Brain microvascular endothelial cell (primary cell): ENCODE results near the gene CD79A.

Source experiments
- DNase-seq: peaks from one replicate; pipeline ENCODE4 v3.0.0-alpha.2; 2020
- H3K27ac ChIP-seq: fragments of 250-450 bp; sonication (Bioruptor Pico); 2 replicates; pipeline ENCODE4 v1.5.1; 2020; ENCODE audit warnings: mild to moderate bottlenecking, moderate library complexity
- H3K27me3 ChIP-seq: fragments of 250-450 bp; sonication (Bioruptor Pico); replicated peaks from 2 replicates; pipeline ENCODE4 v1.5.1; 2020; ENCODE audit warnings: mild to moderate bottlenecking
- H3K36me3 ChIP-seq: fragments of 250-450 bp; sonication (Bioruptor Pico); replicated peaks from 2 replicates; pipeline ENCODE4 v1.5.1; 2020; ENCODE audit warnings: mild to moderate bottlenecking
- H3K4me3 ChIP-seq: 2 replicates; pipeline ENCODE4 v1.5.1; 2011; ENCODE audit warnings: low read depth, mild to moderate bottlenecking, control low read depth, low read length, moderate library complexity
- in situ Hi-C: cut with HindIII; loops from 2 replicates; pipeline ENCODE4 v1.10.0; 2017; ENCODE audit warnings: low sequenced_read_pairs, low pct_ligation_motif_present
- TF ChIP-seq, protein P1 (sequence below): IDR thresholded peaks from 2 replicates; pipeline ENCODE4 v1.5.1; 2011; ENCODE audit warnings: low read depth, mild to moderate bottlenecking, moderate library complexity, low read length, control low read depth, inconsistent platforms; ENCODE audit errors: missing control alignments

The CD79A gene

DNA sequence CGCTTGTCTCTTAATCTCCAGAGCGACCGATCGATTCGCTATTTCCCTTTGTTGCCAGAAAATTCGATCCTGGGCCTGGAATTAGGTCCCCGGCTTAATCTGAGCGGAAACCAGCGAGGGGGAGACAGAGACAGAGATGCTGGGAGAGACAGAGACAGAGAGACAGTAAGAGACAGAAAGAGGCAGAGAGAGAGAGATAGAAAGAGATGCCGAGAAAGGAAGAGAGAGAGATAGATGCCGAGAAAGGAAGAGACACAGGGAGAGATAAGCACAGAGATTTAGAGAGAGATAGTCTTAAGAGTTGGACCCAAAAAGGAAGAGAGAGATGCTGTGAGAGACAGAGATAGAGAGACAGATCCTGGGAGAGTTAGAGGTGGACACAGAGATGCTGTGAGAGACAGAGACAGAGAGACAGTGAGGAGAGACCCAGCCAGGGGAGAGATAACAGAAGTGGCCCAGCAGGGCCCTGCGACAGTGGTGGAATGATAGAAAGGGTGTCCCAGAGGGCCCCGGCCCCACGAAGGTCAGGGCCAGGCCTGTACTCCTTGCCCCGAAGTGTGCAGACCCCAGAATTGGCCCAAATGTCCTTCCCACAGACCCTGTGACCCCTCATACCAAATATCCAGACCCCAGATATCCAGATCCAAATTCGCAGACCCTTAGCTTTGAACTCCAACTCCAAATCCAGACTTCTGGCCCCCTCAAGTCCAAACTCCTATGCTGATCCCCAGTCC is 49.9 kb downstream of the CD79A start:
- Histone ChIP-seq H3K27me3 (peaks cover 68% of the 10 kb centered on the region), H3K36me3 (no peaks in the 10 kb centered on the region), H3K27ac (no peak overlapping the region), H3K4me3 (no peak overlapping the region)
- in situ Hi-C loops: no loop called here
- DNase-seq: no peak
- TF ChIP-seq, protein P1, sequence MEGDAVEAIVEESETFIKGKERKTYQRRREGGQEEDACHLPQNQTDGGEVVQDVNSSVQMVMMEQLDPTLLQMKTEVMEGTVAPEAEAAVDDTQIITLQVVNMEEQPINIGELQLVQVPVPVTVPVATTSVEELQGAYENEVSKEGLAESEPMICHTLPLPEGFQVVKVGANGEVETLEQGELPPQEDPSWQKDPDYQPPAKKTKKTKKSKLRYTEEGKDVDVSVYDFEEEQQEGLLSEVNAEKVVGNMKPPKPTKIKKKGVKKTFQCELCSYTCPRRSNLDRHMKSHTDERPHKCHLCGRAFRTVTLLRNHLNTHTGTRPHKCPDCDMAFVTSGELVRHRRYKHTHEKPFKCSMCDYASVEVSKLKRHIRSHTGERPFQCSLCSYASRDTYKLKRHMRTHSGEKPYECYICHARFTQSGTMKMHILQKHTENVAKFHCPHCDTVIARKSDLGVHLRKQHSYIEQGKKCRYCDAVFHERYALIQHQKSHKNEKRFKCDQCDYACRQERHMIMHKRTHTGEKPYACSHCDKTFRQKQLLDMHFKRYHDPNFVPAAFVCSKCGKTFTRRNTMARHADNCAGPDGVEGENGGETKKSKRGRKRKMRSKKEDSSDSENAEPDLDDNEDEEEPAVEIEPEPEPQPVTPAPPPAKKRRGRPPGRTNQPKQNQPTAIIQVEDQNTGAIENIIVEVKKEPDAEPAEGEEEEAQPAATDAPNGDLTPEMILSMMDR: no peak

- Histone ChIP-seq H3K27me3 (peaks cover 68% of the 10 kb centered on the region), H3K4me3 (peak overlapping the region; percentile 45), H3K27ac (no peak overlapping the region), H3K36me3 (no peaks in the 10 kb centered on the region)
- TF ChIP-seq, protein P1: no peak
- in situ Hi-C loops: no loop called here
- DNase-seq: no peak
Measured at GRCh38 chr19:41927497-41928192, 50.6 kb downstream of the CD79A start.

DNA sequence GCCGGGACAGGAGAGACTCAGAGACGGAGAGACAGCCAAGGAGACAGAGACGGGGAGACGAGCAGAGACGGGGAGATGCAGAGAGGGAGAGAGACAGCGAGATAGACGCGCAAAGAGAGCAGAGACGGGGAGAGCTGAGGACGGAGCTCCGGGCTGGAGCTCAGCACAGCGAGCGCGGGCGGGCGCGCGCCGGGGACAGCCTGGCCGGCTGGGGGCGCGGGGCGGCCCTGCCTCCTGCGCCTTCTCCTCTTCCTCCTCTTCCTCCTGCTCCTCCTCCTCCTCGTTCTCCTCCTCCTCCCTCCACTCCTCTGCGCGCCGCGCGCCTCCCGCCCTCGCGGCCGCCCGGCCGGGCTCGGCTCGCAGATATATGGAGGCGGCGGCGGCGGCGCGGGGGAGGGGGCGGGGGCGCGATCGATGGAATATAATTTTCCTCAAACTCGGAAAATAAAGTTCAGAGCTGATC is 51.2 kb downstream of the CD79A start, which contains the start of gene ERFL:
TSS of gene ERFL (minus strand) at position 229 of the 463 bp plus-strand sequence. CDS start 15,530 bp downstream, outside the sequence.
- peak within 1 kb of the TSS; percentile 45 for H3K4me3 ChIP-seq
- H3K36me3 ChIP-seq: no peaks in the 10 kb centered on the region
- in situ Hi-C loops: no loop called here
- peaks cover 67% of the 10 kb centered on the region for H3K27me3 ChIP-seq
- DNase-seq: no peak
- H3K27ac ChIP-seq: no peak within 1 kb of the TSS
- TF ChIP-seq, protein P1: no peak

- TF ChIP-seq, protein P1: peak; percentile 30
- no peak overlapping the region for H3K27ac ChIP-seq
- DNase-seq: no peak
- peaks cover 73% of the 10 kb centered on the region for H3K27me3 ChIP-seq
- no peaks in the 10 kb centered on the region for H3K36me3 ChIP-seq
- peak overlapping the region; percentile 29 for H3K4me3 ChIP-seq
- in situ Hi-C loops: no loop called here
Measured at GRCh38 chr19:41928754-41929535, 51.9 kb downstream of the CD79A start.

- no peak overlapping the region for H3K4me3 ChIP-seq
- in situ Hi-C loops: no loop called here
Measured at GRCh38 chr19:41929536-41930071, 52.5 kb downstream of the CD79A start.

More at GRCh38 chr19:41929536-41930071, 52.5 kb downstream of the CD79A start:
- Histone ChIP-seq H3K27ac (no peak overlapping the region), H3K36me3 (no peaks in the 10 kb centered on the region), H3K27me3 (peaks cover 71% of the 10 kb centered on the region)
- no peak for DNase-seq
- TF ChIP-seq, protein P1: no peak
